Hematopoietic multipotent progenitor cell treated with erythropoietin and hydrocortisone succinate and interleukin-3 and kit ligand, for 17 days (in vitro differentiated cells): ENCODE data around the gene MEI4.

Experiments
- DNase-seq: peaks from one replicate; pipeline ENCODE4 v3.0.0-alpha.2; 2015; ENCODE audit warnings: low spot score

The MEI4 gene

GRCh38 chr6:77972334-77972733 is 319.5 kb downstream of the MEI4 start:
- DNase-seq: no peak
